Osteocyte (in vitro differentiated cells): Measurements from ENCODE around the gene KHNYN. TPM values are rescaled to one million over a fixed set of nuclear protein-coding genes. Genes with fewer than 3 reads are reported as not detected.

Experiments
- DNase-seq: peaks from one replicate; pipeline ENCODE4 v3.0.0; 2021; ENCODE audit warnings: mixed read lengths; ENCODE audit not compliant: unreplicated experiment; ENCODE audit errors: extremely low spot score
- H3K27ac Mint-ChIP-seq: one replicate; pipeline ENCODE4 v1.8.0; 2021; ENCODE audit warnings: mild to moderate bottlenecking, mixed read lengths; ENCODE audit not compliant: unreplicated experiment
- H3K27me3 Mint-ChIP-seq: one replicate; pipeline ENCODE4 v1.8.0; 2021; ENCODE audit warnings: mixed read lengths; ENCODE audit not compliant: unreplicated experiment
- H3K36me3 Mint-ChIP-seq: one replicate; pipeline ENCODE4 v1.8.0; 2021; ENCODE audit warnings: mixed read lengths; ENCODE audit not compliant: unreplicated experiment
- H3K4me1 Mint-ChIP-seq: one replicate; pipeline ENCODE4 v1.8.0; 2021; ENCODE audit warnings: mixed read lengths; ENCODE audit not compliant: unreplicated experiment
- H3K4me3 Mint-ChIP-seq: one replicate; pipeline ENCODE4 v1.8.0; 2021; ENCODE audit warnings: mild to moderate bottlenecking, moderate library complexity, mixed read lengths; ENCODE audit not compliant: unreplicated experiment
- H3K9me3 Mint-ChIP-seq: one replicate; pipeline ENCODE4 v1.8.0; 2021; ENCODE audit warnings: mixed read lengths; ENCODE audit not compliant: unreplicated experiment
- CTCF ChIP-seq: fragments of 200-600 bp; sonication (generic); IDR thresholded peaks from 2 replicates; pipeline ENCODE4 v1.5.0; 2021; ENCODE audit warnings: antibody characterized with exemption, mild to moderate bottlenecking, moderate library complexity
- total RNA-seq: library from RNA; stranded (reverse); gene quantifications from 2 replicates; pipeline ENCODE4 v1.2.1, GENCODE V29; 2021

Gene KHNYN
- total RNA-seq, 1 donor from 2014 or later: 60.9 TPM

GRCh38 chr14:24416932-24417619 is 12.7 kb upstream of the KHNYN start:
- TF ChIP-seq CTCF: no peak
- Mint-ChIP-seq H3K4me1 (no peaks in the 10 kb centered on the region), H3K4me3 (no peak overlapping the region), H3K36me3 (peaks cover 22% of the 10 kb centered on the region), H3K27me3 (peaks cover 6% of the 10 kb centered on the region), H3K9me3 (no peaks in the 10 kb centered on the region), H3K27ac (no peak overlapping the region)
- no peak for DNase-seq

- Mint-ChIP-seq H3K4me3 (no peak overlapping the region), H3K4me1 (no peaks in the 10 kb centered on the region), H3K36me3 (peaks cover 17% of the 10 kb centered on the region), H3K27me3 (peaks cover 6% of the 10 kb centered on the region), H3K27ac (no peak overlapping the region), H3K9me3 (no peaks in the 10 kb centered on the region)
- DNase-seq: no peak
- TF ChIP-seq CTCF: no peak
These were observed 11.8 kb upstream of the KHNYN start for GRCh38 chr14:24417832-24418491.

GRCh38 chr14:24418492-24418873 is 11.3 kb upstream of the KHNYN start:
- Mint-ChIP-seq H3K4me3 (no peak overlapping the region), H3K27ac (no peak overlapping the region), H3K4me1 (no peaks in the 10 kb centered on the region), H3K36me3 (peaks cover 17% of the 10 kb centered on the region), H3K9me3 (no peaks in the 10 kb centered on the region), H3K27me3 (peaks cover 6% of the 10 kb centered on the region)
- DNase-seq: no peak
- TF ChIP-seq CTCF: no peak

- no peak overlapping the region for H3K27ac Mint-ChIP-seq
- no peak for TF ChIP-seq CTCF
- H3K9me3 Mint-ChIP-seq: peaks cover 4% of the 10 kb centered on the region
- DNase-seq: no peak
- H3K4me3 Mint-ChIP-seq: no peak overlapping the region
- H3K36me3 Mint-ChIP-seq: no peaks in the 10 kb centered on the region
- H3K4me1 Mint-ChIP-seq: peaks cover 16% of the 10 kb centered on the region
- H3K27me3 Mint-ChIP-seq: peaks cover 6% of the 10 kb centered on the region
These were observed 7.5 kb upstream of the KHNYN start for GRCh38 chr14:24422261-24422660.

- TF ChIP-seq CTCF: no peak
- H3K4me1 Mint-ChIP-seq: peaks cover 16% of the 10 kb centered on the region
- peak; percentile 49 for DNase-seq
- peaks cover 4% of the 10 kb centered on the region for H3K9me3 Mint-ChIP-seq
- peaks cover 6% of the 10 kb centered on the region for H3K27me3 Mint-ChIP-seq
- no peak overlapping the region for H3K27ac Mint-ChIP-seq
- no peak overlapping the region for H3K4me3 Mint-ChIP-seq
- no peaks in the 10 kb centered on the region for H3K36me3 Mint-ChIP-seq
These were observed 6.8 kb upstream of the KHNYN start for GRCh38 chr14:24422694-24423601.
